Loucy (cell line): Measurements from ENCODE around the gene CD19.

Experiments
- EZH2phosphoT487 ChIP-seq: fragments of 200-600 bp; IDR thresholded peaks from 2 replicates; pipeline ENCODE4 v1.6.1; 2018; ENCODE audit warnings: antibody characterized with exemption, mild to moderate bottlenecking, moderate library complexity, borderline replicate concordance
- TF ChIP-seq, protein P1 (sequence below): fragments of 200-600 bp; sonication (generic); conservative IDR thresholded peaks from 2 replicates; pipeline ENCODE4 v1.5.1; 2014; ENCODE audit warnings: mild to moderate bottlenecking, antibody characterized with exemption, low read length

GRCh38 chr16:28883221-28883996, 48.4 kb upstream of the CD19 start:
- TF ChIP-seq, protein P1, sequence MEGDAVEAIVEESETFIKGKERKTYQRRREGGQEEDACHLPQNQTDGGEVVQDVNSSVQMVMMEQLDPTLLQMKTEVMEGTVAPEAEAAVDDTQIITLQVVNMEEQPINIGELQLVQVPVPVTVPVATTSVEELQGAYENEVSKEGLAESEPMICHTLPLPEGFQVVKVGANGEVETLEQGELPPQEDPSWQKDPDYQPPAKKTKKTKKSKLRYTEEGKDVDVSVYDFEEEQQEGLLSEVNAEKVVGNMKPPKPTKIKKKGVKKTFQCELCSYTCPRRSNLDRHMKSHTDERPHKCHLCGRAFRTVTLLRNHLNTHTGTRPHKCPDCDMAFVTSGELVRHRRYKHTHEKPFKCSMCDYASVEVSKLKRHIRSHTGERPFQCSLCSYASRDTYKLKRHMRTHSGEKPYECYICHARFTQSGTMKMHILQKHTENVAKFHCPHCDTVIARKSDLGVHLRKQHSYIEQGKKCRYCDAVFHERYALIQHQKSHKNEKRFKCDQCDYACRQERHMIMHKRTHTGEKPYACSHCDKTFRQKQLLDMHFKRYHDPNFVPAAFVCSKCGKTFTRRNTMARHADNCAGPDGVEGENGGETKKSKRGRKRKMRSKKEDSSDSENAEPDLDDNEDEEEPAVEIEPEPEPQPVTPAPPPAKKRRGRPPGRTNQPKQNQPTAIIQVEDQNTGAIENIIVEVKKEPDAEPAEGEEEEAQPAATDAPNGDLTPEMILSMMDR, result no peak
- no peak for TF ChIP-seq EZH2phosphoT487
